Adipocyte (in vitro differentiated cells): ENCODE results near the gene H6PD.

Experiments used
- DNase-seq: peaks from one replicate; pipeline ENCODE4 v3.0.0-alpha.2; 2015; ENCODE audit warnings: low read depth
- H3K27me3 ChIP-seq: replicated peaks from 2 replicates; pipeline ENCODE4 v1.7.0; 2013; ENCODE audit warnings: mild to moderate bottlenecking, low read length, moderate library complexity; ENCODE audit not compliant: control insufficient read depth, insufficient read depth
- H3K36me3 ChIP-seq: 2 replicates; pipeline ENCODE4 v1.7.0; 2013; ENCODE audit warnings: low read length, mild to moderate bottlenecking, moderate library complexity; ENCODE audit not compliant: control insufficient read depth, insufficient read depth, severe bottlenecking
- H3K4me1 ChIP-seq: 2 replicates; pipeline ENCODE4 v1.7.0; 2013; ENCODE audit warnings: mild to moderate bottlenecking, low read length, moderate library complexity; ENCODE audit not compliant: control insufficient read depth, insufficient read depth
- H3K4me3 ChIP-seq: 2 replicates; pipeline ENCODE4 v1.7.0; 2013; ENCODE audit warnings: mild to moderate bottlenecking, low read length, moderate library complexity
- H3K9ac ChIP-seq: 2 replicates; pipeline ENCODE4 v1.7.0; 2013; ENCODE audit warnings: mild to moderate bottlenecking, low read length, moderate library complexity
- H3K9me3 ChIP-seq: 2 replicates; pipeline ENCODE4 v1.7.0; 2013; ENCODE audit warnings: mild to moderate bottlenecking, low read length, moderate library complexity; ENCODE audit not compliant: control insufficient read depth

H6PD gene

DNA sequence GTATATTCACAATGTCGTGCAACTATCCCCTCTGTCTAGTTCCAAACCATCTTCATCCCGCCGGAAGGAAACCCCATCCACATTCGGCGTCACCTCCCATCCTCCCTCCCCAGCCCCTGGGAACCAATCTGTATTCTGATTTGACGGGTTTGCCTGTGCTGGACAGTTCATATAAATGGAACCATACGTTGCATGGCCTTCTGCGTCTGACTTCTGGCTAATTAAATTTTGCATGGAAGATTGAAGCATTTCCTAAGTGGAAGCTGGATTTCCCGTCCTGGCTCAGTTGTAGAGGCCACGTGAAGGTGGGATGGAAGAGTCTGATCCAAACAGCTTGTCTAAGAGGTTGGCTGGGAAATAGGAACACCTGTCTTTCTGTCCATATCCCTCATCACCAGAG lies 72.7 kb downstream of the H6PD start:
- Histone ChIP-seq H3K27me3 (no peaks in the 10 kb centered on the region), H3K4me3 (no peak overlapping the region), H3K36me3 (no peaks in the 10 kb centered on the region), H3K4me1 (peaks cover 30% of the 10 kb centered on the region), H3K9ac (no peak overlapping the region), H3K9me3 (no peaks in the 10 kb centered on the region)
- DNase-seq = no peak

DNA sequence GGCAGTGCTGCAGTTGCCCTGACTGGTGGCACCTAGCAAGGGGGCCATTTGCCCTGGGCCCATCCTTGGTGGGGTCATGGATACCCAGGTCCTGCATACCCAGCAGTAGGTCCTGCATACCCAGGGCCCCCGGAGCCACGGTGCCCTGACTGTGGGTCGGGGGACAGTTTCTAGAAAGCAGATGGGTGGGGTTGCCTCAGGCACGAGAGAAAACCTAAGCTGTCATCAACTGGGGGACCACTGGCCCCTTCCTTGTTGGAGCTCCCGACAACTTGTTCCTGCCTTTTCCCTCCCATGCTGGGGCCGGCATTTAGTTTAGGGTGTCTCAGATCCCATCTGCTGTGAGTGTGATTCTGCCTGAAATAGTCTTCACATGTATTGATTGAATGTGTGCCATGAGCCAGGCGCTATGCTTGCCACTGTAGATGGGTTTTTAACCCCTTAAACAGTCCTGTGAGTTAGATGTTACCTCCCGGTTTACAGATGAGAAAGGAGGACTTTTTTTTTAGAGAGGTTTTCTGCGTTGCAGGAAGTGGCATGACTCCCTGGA lies 73.7 kb downstream of the H6PD start:
- Histone ChIP-seq H3K4me3 (no peak overlapping the region), H3K9me3 (no peaks in the 10 kb centered on the region), H3K27me3 (no peaks in the 10 kb centered on the region), H3K9ac (no peak overlapping the region), H3K4me1 (peaks cover 27% of the 10 kb centered on the region), H3K36me3 (no peaks in the 10 kb centered on the region)
- no peak for DNase-seq

DNA sequence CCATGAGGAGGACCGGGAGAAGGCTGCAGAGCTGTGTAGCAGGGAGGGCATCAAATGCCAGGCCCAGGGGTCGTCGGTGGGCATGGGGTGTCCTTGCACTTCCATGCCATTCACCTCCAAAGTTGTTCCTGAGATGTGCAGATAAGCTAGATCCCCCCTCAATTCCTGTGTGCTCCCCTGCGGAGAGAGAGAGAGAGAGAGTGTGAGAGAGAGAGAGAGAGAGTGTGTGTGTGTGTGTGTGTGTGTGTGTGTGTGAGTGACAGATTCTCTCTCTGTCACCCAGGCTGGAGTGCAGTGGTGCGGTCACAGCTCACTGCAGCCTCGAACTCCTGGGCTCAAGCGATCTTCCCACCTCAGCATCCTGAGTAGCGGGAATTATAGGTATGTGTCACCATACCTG lies 74.5 kb downstream of the H6PD start:
- H3K9ac ChIP-seq = no peak overlapping the region
- H3K4me1 ChIP-seq = peaks cover 19% of the 10 kb centered on the region
- no peaks in the 10 kb centered on the region for H3K36me3 ChIP-seq
- no peaks in the 10 kb centered on the region for H3K27me3 ChIP-seq
- no peak overlapping the region for H3K4me3 ChIP-seq
- DNase-seq = no peak
- no peaks in the 10 kb centered on the region for H3K9me3 ChIP-seq

DNA sequence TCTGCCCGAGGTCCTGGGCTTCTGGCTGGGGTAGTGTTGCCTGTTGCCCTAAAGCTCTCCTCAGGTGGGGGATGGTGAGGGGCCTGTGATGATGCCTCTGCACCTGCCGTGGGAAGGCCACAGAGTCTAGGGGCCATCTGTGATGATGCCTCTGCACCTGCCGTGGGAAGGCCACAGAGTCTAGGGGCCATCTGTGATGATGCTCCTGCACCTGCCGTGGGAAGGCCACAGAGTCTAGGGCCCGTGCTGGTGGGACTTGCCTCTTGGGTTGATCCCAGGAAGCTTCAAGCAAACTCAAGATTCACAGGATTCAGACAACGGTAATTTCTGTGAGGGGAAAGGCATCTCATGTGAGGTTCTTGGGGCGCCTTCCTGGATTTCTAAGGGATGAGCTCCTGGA lies 75.4 kb downstream of the H6PD start:
- no peaks in the 10 kb centered on the region for H3K27me3 ChIP-seq
- H3K9me3 ChIP-seq = no peaks in the 10 kb centered on the region
- no peak overlapping the region for H3K4me3 ChIP-seq
- no peaks in the 10 kb centered on the region for H3K36me3 ChIP-seq
- no peak overlapping the region for H3K9ac ChIP-seq
- peaks cover 26% of the 10 kb centered on the region for H3K4me1 ChIP-seq
- no peak for DNase-seq

DNA sequence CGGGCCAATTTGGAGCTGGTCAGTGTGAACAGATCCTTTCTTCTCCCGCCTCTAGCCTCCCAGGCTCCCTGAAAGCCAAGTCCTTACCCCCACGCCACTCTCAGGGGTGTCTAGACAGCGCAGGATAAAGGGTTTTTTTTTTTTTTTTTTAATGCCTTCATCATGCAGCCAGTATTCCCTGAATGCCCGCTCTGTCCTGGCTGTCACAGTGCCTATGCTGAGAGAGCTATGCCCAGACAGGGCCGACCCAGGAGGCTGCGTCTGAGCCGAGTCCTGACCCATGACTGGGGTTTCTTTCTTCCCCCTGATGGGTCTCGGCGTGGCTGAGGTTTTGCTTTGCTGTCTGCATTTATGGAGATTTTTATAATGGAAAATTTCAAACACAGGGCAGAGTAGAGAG lies 76.5 kb downstream of the H6PD start:
- H3K4me1 ChIP-seq = peaks cover 31% of the 10 kb centered on the region
- no peak overlapping the region for H3K4me3 ChIP-seq
- no peaks in the 10 kb centered on the region for H3K9me3 ChIP-seq
- H3K36me3 ChIP-seq = no peaks in the 10 kb centered on the region
- no peak for DNase-seq
- no peaks in the 10 kb centered on the region for H3K27me3 ChIP-seq
- H3K9ac ChIP-seq = no peak overlapping the region

DNA sequence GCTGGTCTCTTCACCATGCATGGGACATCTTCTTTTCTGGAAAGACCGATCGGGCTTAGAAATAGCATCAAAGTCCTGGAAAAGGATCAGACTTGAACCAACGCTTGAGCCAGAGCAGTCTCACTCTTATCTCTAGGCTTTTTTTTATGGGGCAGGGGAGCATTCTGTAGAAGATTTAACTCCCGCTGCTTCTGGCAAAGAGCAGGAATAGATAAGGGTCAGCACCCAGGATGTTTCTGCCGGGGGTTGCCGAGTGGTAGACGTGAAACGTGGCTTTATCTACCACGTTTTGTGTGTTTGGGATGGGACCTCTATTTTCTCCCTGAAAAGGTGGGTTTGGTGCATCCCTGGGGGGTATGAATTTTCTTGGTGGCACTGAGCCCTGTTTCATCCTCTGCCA lies 76.9 kb downstream of the H6PD start:
- no peak overlapping the region for H3K9ac ChIP-seq
- H3K9me3 ChIP-seq = no peaks in the 10 kb centered on the region
- H3K4me3 ChIP-seq = no peak overlapping the region
- H3K36me3 ChIP-seq = no peaks in the 10 kb centered on the region
- no peaks in the 10 kb centered on the region for H3K27me3 ChIP-seq
- no peak for DNase-seq
- H3K4me1 ChIP-seq = peaks cover 32% of the 10 kb centered on the region

DNA sequence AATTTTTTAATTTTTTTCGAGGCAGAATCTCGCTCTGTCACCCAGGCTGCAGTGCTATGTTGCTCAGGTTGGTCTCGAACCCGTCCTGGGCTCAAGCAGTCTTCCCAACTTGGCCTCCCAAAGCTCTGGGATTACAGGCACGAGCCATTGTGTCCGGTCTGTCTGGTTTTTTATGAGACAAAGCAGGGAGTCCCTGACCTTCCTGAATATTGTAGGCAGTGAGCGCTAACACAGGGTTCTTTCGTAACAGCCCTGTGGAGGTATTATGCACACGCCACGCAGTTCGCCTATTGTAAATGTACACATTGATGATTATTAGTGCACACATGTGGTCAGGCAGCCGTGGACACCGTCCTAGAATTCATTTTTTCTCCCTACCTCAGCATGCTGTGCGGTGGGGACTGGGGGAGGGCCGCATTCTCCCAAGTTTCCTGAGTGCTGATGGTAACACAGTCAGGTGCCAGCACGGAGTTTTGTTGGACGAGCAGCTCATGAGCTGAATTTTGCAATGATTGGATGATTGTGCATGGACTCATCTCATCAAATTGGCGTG lies 77.7 kb downstream of the H6PD start:
- Histone ChIP-seq H3K36me3 (no peaks in the 10 kb centered on the region), H3K27me3 (no peaks in the 10 kb centered on the region), H3K9ac (no peak overlapping the region), H3K4me3 (no peak overlapping the region), H3K4me1 (peaks cover 40% of the 10 kb centered on the region), H3K9me3 (no peaks in the 10 kb centered on the region)
- DNase-seq = no peak

DNA sequence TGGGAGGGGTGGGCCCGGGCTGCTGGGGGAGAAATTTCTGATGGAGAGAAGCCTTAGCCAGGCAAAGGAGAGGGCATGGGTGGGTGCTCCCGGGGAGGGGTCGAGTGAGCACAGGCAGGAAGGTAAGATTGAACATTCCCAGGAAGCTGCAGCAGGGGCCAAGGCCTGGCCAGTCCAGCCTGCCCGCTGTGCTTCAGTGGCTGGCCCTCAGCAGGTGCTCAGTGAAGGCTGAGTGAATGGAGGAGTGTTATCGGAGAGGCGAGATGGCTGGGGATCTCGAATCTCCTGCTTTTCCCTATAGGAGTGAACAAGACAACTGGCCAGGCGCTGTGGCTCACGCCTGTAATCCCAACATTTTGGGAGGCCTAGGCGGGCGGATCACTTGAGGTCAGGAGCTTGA lies 79.0 kb downstream of the H6PD start:
- no peak for DNase-seq
- Histone ChIP-seq H3K27me3 (no peaks in the 10 kb centered on the region), H3K36me3 (no peaks in the 10 kb centered on the region), H3K9me3 (no peaks in the 10 kb centered on the region), H3K4me3 (no peak overlapping the region), H3K4me1 (peaks cover 53% of the 10 kb centered on the region), H3K9ac (no peak overlapping the region)

DNA sequence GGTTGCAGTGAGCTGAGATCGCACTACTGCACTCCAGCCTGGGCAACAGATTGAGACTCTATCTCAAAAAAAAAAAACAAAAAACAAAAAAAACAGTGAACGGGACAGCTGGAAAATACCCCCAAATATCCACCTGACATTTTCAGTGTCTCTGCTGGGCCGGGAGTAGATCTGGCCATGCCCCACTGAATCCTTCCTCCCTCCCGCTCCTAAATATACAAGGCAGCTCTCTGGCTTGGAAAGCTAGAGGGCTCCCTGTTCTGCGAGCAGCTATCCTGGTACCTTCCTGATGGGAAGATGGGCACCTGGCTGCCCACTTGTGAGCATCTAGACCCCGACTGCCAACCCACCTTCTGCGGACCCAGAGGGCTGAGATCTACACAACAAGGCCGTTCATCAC lies 79.5 kb downstream of the H6PD start:
- H3K27me3 ChIP-seq = no peaks in the 10 kb centered on the region
- H3K9ac ChIP-seq = no peak overlapping the region
- no peaks in the 10 kb centered on the region for H3K36me3 ChIP-seq
- DNase-seq = no peak
- H3K4me1 ChIP-seq = peaks cover 53% of the 10 kb centered on the region
- no peak overlapping the region for H3K4me3 ChIP-seq
- no peaks in the 10 kb centered on the region for H3K9me3 ChIP-seq

DNA sequence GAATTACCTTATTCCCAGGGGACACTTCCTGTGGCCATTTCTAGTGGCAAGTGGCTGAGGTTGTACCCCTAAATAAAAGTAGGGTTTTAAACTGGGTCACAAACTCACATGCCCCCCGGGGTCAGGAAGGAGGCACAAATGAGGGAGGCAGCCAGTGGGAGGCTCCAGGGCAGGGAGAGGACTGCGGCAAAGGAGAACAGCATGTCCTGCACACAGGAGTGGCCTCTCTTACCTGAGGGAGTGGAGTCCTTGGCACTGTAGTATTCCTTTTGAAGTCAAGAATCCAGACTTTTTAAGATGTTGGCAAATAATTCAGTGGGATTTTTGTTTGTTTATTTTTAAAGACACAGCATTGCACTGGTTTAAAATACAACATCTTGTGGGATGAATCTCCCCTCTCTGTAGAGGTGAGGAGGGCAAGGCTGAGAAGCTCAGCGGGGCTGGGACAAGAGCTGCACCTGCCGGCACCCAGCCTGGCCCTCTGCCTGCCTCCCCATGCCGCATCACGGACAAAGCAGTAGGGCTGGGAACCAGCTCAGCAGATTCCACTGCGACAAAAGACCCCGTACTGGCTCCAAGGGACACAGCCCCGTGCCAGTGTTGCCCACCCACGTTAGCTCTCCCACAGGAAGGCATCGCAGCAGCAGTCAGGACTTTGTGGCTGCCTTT lies 80.3 kb downstream of the H6PD start:
- Histone ChIP-seq H3K9me3 (no peaks in the 10 kb centered on the region), H3K4me1 (peaks cover 53% of the 10 kb centered on the region), H3K4me3 (no peak overlapping the region), H3K36me3 (no peaks in the 10 kb centered on the region), H3K27me3 (no peaks in the 10 kb centered on the region), H3K9ac (peak overlapping the region; percentile 24)
- no peak for DNase-seq

DNA sequence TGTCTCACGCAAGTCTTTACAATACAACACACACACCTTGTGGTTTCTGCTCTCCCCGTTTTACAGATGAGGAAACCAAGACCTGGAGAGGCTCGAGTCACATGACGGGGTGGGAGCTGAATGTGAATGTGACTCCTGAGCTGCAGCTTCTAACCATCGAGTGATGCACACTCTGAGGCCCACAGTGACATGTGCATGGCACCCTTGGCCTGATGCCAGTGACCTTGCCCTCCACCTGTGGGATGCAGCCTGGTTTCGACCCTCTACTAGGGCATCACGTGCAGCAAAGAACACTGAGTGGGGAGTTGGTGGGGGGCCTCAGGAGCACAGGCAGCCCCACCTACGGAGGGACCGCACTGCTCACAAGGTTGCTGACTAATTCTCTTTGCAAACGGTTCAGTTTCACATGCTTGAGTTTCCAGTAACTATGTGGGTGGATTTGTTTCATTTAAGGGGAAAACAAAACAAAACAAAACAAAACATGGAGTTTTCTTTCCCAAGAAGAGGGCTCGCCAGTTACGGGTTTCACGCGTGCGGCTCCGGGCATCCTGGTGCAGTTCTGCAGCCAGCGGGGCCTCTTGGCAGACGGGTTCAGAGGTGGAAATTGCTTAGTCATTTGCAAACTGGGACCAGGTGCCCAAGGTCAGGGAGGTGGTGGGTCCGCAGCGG lies 81.0 kb downstream of the H6PD start:
- Histone ChIP-seq H3K9ac (peak overlapping the region; percentile 61), H3K9me3 (no peaks in the 10 kb centered on the region), H3K4me1 (peaks cover 56% of the 10 kb centered on the region), H3K4me3 (peak overlapping the region; percentile 35), H3K36me3 (no peaks in the 10 kb centered on the region), H3K27me3 (no peaks in the 10 kb centered on the region)
- peak; percentile 83 for DNase-seq
